H1 (cell line): Measurements from ENCODE around the gene RPTOR. TPM values are rescaled to one million over a fixed set of nuclear protein-coding genes. Genes with fewer than 3 reads are reported as not detected.

Experiments used
- ASH2L ChIP-seq: fragments of 200-600, 300-600 bp; sonication (generic); IDR thresholded peaks from one replicate; pipeline ENCODE4 v1.7.1; 2017; ENCODE audit warnings: low read length
- ATF2 ChIP-seq: IDR thresholded peaks from 2 replicates; pipeline ENCODE4 v1.6.1; 2012; ENCODE audit warnings: low read length, inconsistent platforms
- CBX5 ChIP-seq: fragments of 300-800, 300-1000 bp; sonication (generic); IDR thresholded peaks from 2 replicates; pipeline ENCODE4 v1.7.1; 2016; ENCODE audit warnings: antibody characterized with exemption, low read length, low read depth
- CBX8 ChIP-seq: fragments of 300-800, 300-1000 bp; sonication (generic); IDR thresholded peaks from 2 replicates; pipeline ENCODE4 v1.7.1; 2016; ENCODE audit warnings: low read depth, low read length, borderline replicate concordance
- CEBPB ChIP-seq: IDR thresholded peaks from 2 replicates; pipeline ENCODE4 v1.6.1; 2012; ENCODE audit warnings: low read depth, low read length
- CREB1 ChIP-seq: IDR thresholded peaks from 2 replicates; pipeline ENCODE4 v1.6.1; 2012; ENCODE audit warnings: inconsistent platforms
- CTCF ChIP-seq, 3 experiments: IDR thresholded peaks; 1 replicate in 2 of 3; 2 replicates in 1 of 3; pipeline versions ENCODE4 v1.5.1 to v1.6.1; 2011; ENCODE audit warnings: low read length in 3 of 3, mild to moderate bottlenecking in 3 of 3, inconsistent platforms in 2 of 3, low read depth in 1 of 3, moderate library complexity in 1 of 3; ENCODE audit not compliant: insufficient read depth in 1 of 3; ENCODE audit errors: control extremely low read depth in 1 of 3
- EGR1 ChIP-seq: IDR thresholded peaks from 2 replicates; pipeline ENCODE4 v1.6.1; 2011; ENCODE audit warnings: low read depth, low read length, borderline replicate concordance
- EZH2 ChIP-seq: fragments of 200-600 bp; sonication (generic); IDR thresholded peaks from 2 replicates; pipeline ENCODE4 v1.7.1; 2012; ENCODE audit warnings: low read depth, mild to moderate bottlenecking, moderate library complexity, low read length, inconsistent platforms; ENCODE audit not compliant: severe bottlenecking
- FOSL1 ChIP-seq: IDR thresholded peaks from 2 replicates; pipeline ENCODE4 v1.6.1; 2011; ENCODE audit warnings: mild to moderate bottlenecking, low read depth, low read length, moderate library complexity; ENCODE audit not compliant: insufficient read depth
- GABPA ChIP-seq: IDR thresholded peaks from 2 replicates; pipeline ENCODE4 v1.6.1; 2011; ENCODE audit warnings: mild to moderate bottlenecking, low read length, moderate library complexity, borderline replicate concordance; ENCODE audit not compliant: insufficient read depth
- NANOG ChIP-seq: IDR thresholded peaks from 2 replicates; pipeline ENCODE4 v1.6.1; 2011; ENCODE audit warnings: low read length, low read depth, mild to moderate bottlenecking, inconsistent platforms; ENCODE audit not compliant: insufficient read depth, poor library complexity, severe bottlenecking
- POLR2A ChIP-seq, 2 experiments: IDR thresholded peaks; 1 replicate in 1 of 2; 2 replicates in 1 of 2; pipeline ENCODE4 v1.6.1; 2011; ENCODE audit warnings: low read depth in 2 of 2, low read length in 2 of 2, mild to moderate bottlenecking in 2 of 2; ENCODE audit errors: control extremely low read depth in 1 of 2
- RNF2 ChIP-seq: fragments of 200-900, 300-1000 bp; sonication (generic); IDR thresholded peaks from 2 replicates; pipeline ENCODE4 v1.7.1; 2016; ENCODE audit warnings: borderline replicate concordance, low read depth, mild to moderate bottlenecking, antibody characterized with exemption, low read length; ENCODE audit not compliant: poor library complexity, severe bottlenecking; ENCODE audit errors: missing control alignments
- SIRT6 ChIP-seq: IDR thresholded peaks from one replicate; pipeline ENCODE4 v1.7.1; 2012; ENCODE audit warnings: low read length, inconsistent platforms
- SRF ChIP-seq: IDR thresholded peaks from 2 replicates; pipeline ENCODE4 v1.6.1; 2011; ENCODE audit warnings: mild to moderate bottlenecking, low read depth, low read length, moderate library complexity
- SUZ12 ChIP-seq: fragments of 200-600 bp; sonication (generic); IDR thresholded peaks from 2 replicates; pipeline ENCODE4 v1.6.1; 2012; ENCODE audit warnings: mild to moderate bottlenecking, inconsistent platforms, low read length, moderate library complexity, mixed read lengths
- TAF7 ChIP-seq: optimal IDR thresholded peaks from 2 replicates; pipeline ENCODE3; 2011; ENCODE audit warnings: low read depth, mild to moderate bottlenecking, inconsistent platforms, low read length, moderate library complexity, borderline replicate concordance
- TBP ChIP-seq: IDR thresholded peaks from 2 replicates; pipeline ENCODE4 v1.6.1; 2011; ENCODE audit warnings: low read depth, low read length, improper control_type of control experiment
- polyA plus RNA-seq, 7 experiments: library from polyadenylated mRNA; depleted of rRNA in 3 of 7; stranded (reverse) in 5 of 7; unstranded in 2 of 7; fragments of >200 nt in 5 of 7; fragments of 200-250 nt in 2 of 7; gene quantifications; 1 replicate in 5 of 7; 2 replicates in 1 of 7; 4 replicates in 1 of 7; pipeline versions ENCODE4 v1.2.1 to v1.2.3, GENCODE V29; 2011 to 2013; ENCODE audit warnings: missing spikeins in 2 of 7, mixed read lengths in 2 of 7
- total RNA-seq: library from RNA; stranded (reverse); fragmentation: NEBNext Ultra II Directional; extraction: Animal tissue kit (Norgen Biotek cat#: 25700); gene quantifications from 2 replicates; pipeline ENCODE4 v1.2.1, GENCODE V29; 2021

RPTOR gene
- total and polyA plus RNA-seq, 2 of the 8 experiments (the other 6 are each of a cell fraction or from before 2014, with no cell fraction given) = 6.9 to 28.7 TPM

GRCh38 chr17:80827646-80828643 is 283.3 kb downstream of the RPTOR start (continued):
- TF ChIP-seq ATF2 (no peak), TAF7 (no peak), EZH2 (no peak), TBP (no peak), SIRT6 (no peak), SRF (no peak), EGR1 (0 out of 2 replicates have a peak, but pooled peaks have one; percentile 16), RNF2 (no peak), CBX5 (no peak), POLR2A (IDR thresholded peaks at IDR 0.05; ENCODE audit: control extremely low read depth in 1 of 2, low read depth in 2 of 2, low read length in 2 of 2) (no peak), SUZ12 (no peak), CTCF (IDR thresholded peaks at IDR 0.05; ENCODE audit: control extremely low read depth in 1 of 3, insufficient read depth in 1 of 3, low read depth in 1 of 3, low read length in 3 of 3) (no peak), CREB1 (0 out of 2 replicates have a peak, but pooled peaks have one; percentile 33), FOSL1 (no peak), CEBPB (peak; percentile 0; the same call in 1 of the 2 replicates), NANOG (peak; percentile 92), GABPA (no peak), CBX8 (no peak), ASH2L (no peak)
